Measurements from ENCODE around the gene LARP1.
A peak's percentile ranks its signal among the peaks of the same experiment; 100 is the strongest.
"Not testable (repeated sequence)": the region's sequence is repeated elsewhere in the genome, so short reads cannot be mapped to it uniquely, and the experiment has no call there.

The LARP1 gene

GRCh38 chr5:154797762-154798161 is 42.6 kb downstream of the LARP1 start:
- no peak for DNase-seq

DNA sequence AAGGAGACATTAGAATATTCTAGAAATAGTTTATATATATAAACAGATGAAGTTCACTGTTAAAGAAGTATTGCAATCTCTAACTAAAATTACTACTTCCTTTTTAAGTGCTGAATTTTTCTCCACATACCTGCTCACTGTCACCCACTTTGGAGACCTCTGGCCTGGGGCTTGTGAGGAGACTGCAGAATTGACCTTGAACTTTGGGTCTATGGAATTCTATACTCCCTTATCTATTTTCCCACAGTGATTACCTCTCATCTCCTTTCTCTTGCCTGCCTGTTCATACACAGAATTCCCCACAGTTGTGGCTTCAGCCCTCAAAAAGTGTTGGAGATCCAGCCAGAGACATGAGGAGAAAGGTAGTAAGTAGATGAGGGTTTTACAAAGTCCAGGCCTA is 45.4 kb downstream of the LARP1 start:
- no peak for DNase-seq

DNA sequence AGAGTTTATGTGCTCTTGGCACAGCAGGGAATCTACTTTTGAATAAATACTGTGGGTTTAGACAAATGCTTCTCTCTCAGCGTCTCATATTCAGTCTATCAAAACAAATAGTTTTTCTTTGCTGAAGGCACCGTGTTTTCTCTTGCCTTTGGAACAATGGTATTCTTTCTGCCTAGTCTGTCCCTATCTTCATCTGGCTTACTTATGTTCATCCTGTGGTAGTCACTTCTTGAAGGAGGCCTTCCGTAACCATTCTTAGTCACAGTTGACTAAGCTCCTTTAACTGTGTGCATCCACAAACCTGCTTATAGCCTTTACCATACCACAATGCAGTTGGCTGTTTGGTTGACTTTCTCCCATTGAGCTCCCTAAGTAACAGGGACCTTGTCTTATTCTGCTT is 45.9 kb downstream of the LARP1 start:
- no peak for DNase-seq

DNA sequence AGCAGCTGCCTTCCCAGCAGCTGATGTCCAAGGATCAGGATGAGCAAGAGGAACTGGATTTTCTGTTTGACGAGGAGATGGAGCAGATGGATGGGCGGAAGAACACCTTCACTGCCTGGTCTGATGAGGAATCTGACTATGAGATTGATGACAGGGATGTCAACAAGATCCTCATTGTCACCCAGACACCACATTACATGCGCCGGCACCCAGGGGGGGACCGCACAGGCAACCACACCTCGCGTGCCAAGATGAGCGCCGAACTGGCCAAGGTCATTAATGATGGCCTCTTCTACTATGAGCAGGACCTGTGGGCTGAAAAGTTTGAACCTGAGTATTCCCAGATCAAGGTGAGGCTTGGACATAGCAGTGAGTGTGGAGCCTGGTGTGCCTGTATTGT is 46.9 kb downstream of the LARP1 start:
- no peak for DNase-seq

- DNase-seq = no peak
These were observed 51.0 kb downstream of the LARP1 start for GRCh38 chr5:154806176-154806575.

GRCh38 chr5:154811239-154811638 is 56.1 kb downstream of the LARP1 start:
- DNase-seq = no peak

DNA sequence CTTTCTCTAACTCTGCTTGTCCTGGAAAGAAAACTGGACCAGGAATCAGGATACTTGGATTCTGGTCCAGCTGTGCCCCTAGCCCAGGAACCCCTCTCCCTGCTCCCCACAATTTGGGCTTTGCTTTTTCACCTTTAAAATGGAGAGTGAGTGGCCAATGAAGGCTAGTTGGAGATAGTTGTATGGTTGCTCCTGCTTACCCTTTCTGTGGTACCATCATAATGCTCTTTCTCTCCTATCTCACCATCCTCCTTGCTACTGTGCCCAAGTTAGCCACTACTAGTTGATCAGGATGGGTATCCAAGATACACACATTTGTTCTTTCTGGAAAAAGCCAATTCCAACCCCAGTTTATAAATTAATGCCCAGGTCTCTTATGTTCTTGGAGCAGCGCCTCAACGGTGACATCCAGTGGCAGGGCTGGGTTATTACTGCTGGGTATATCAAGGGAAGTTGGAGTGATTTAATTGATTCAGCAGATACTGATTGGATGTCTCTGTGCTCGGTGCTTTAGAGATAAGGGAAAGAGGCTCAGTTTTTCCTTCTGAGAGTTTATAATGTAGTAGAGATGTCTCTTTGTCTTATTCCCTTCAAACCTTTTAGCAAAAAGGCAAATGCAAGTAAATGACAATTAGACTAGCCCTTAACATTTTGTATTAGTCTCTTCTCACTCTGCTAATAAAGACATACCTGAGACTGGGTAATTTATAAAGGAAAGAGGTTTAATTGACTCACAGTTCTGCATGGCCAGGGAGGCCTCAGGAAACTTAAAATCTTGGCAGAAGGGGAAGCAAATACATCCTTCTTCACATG is 56.7 kb downstream of the LARP1 start:
- DNase-seq = peak; percentile 37

- DNase-seq = no peak
These were observed 58.0 kb downstream of the LARP1 start for GRCh38 chr5:154813158-154813557.

- DNase-seq = no peak
These were observed 58.6 kb downstream of the LARP1 start for GRCh38 chr5:154813736-154814135.

DNA sequence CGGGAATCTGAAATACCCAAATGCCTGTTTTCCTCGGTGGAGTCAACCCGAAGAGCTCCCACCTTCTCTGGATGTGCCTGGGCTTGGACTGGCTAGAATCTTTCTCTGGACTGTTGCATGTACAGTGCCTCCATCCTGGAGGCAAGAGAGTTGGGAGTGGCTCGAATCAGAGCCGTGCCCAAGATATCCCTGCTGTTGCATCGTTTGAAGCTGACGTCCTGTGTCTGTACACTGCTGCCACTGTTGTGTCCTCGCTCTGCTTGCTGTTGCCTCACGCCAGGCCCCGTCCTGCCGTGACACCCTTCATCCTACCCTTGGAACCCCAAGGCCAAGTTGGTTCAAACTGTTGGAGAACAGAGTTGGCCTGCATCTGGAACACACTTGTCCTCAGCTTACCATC is 59.8 kb downstream of the LARP1 start:
- no peak for DNase-seq

DNA sequence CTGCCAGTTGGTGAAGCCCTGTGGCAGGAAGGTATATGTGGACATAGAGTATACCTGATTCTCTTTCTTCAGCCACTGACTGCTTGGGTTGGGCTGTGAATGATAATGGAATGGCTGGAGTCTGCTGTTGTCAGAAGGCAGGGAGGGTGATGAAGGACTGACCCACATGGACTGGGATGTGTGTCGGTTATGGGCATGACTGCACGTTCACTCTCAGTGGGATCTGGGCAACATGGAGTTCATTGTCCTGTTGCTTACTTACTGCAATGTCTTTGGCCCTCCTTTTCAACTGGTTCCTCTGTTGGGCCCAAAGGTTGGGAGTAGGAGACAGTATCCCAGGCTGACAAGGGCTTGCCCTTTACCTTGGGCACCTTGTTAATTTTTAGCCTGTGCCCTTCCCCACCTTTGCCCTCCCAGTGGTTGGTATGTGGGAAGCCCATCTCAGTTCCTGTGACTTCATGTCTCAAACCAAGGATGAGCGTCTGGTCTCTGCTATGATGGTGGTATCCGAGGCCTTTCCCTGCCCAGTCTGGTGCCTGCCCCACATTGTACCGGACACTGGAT is 60.6 kb downstream of the LARP1 start:
- no peak for DNase-seq

GRCh38 chr5:154816891-154817492 is 61.8 kb downstream of the LARP1 start:
- no peak for DNase-seq

DNA sequence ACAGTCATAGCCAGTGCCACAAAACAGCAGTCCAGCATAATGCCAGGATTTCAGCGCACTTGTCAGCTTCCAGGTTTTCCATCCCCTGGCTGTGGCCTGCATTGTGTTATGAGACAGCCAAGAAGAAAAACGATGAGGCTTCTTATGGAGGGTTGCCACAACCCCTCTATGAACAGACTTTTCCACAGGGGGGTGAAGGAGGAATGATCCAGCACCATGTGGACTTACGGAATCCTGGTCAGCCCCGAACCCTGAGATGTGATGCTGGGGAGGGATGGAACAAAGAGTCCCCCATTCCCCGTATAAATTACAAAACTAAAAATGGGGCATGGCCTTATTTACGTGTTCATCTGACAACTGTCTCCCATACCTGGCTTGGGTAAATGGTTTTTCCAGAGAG is 62.6 kb downstream of the LARP1 start:
- no peak for DNase-seq

GRCh38 chr5:154818471-154819116 is 63.4 kb downstream of the LARP1 start:
- no peak for DNase-seq

DNA sequence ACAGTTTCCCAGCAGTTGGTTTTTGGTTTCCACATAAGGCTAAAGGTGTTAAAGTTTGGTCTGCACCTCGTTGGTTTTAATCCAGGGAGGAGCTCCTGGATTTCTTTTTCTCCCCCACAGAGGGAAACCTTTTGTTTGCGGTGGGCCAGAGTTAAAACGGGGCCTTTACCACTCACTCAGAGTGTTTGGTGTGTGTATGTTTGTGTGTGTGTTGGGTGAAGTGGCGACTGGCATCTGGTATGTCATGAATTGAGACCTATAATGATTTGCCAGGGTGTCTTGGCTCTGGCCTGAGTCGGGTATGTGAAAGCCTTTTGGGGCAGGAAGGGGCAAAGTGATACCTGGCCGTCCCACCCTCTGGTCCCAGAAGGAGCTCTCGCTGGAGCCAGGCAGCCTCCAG is 64.4 kb downstream of the LARP1 start:
- DNase-seq = no peak

- no peak for DNase-seq
These were observed 65.2 kb downstream of the LARP1 start for GRCh38 chr5:154820383-154820782.

GRCh38 chr5:154822896-154823295 is 67.7 kb downstream of the LARP1 start:
- DNase-seq = not testable (repeated sequence)

DNA sequence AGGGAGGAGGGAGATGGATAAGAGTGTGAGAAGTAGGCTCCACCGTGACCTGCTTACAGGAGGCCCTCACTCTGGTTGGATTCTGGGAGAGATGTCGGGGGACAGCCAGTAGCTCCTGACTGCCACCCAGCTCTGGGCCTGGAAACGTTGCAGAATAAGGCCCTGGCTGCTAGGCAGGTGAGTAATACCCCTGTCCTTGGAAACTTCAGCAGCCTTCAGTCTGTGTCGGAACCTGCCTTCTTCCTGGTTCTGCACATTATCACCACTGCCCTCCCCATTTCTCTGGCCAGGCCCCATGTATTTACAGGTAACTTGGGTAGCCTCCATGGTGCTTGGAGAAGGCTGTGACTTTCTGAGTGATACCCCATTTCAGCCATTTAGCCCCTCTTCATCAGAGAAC is 68.4 kb downstream of the LARP1 start:
- no peak for DNase-seq

GRCh38 chr5:154824070-154824469 is 68.9 kb downstream of the LARP1 start:
- DNase-seq = no peak

- no peak for DNase-seq
These were observed 74.0 kb downstream of the LARP1 start for GRCh38 chr5:154829181-154829588.

GRCh38 chr5:154829589-154830218 is 74.5 kb downstream of the LARP1 start:
- DNase-seq = no peak

- DNase-seq = no peak
These were observed 75.0 kb downstream of the LARP1 start for GRCh38 chr5:154830219-154830595.

GRCh38 chr5:154830596-154830995 is 75.4 kb downstream of the LARP1 start:
- DNase-seq = no peak
